CD14-positive monocyte (primary cell): Measurements from ENCODE around the gene NR3C1. TPM values are rescaled to one million over a fixed set of nuclear protein-coding genes. Genes with fewer than 3 reads are reported as not detected.
A peak's percentile ranks its signal among the peaks of the same experiment; 100 is the strongest.

Source experiments
- DNase-seq, 3 donors: peaks; one replicate each; pipeline ENCODE4 v3.0.0-alpha.2; 2011 to 2022
- H2AFZ ChIP-seq: 2 replicates; pipeline ENCODE4 v1.6.0; 2012; ENCODE audit warnings: mild to moderate bottlenecking, low read depth, low read length, inconsistent platforms; ENCODE audit not compliant: insufficient read depth, poor library complexity, severe bottlenecking
- H3K27ac ChIP-seq, 2 donors: 1 replicate in 1 of 2; 2 replicates in 1 of 2; pipeline ENCODE4 v1.5.1; 2012 to 2013; ENCODE audit warnings: low read length in 2 of 2, control low read depth in 1 of 2, inconsistent platforms in 1 of 2, low read depth in 1 of 2, mild to moderate bottlenecking in 1 of 2
- H3K27me3 ChIP-seq, 2 donors: one replicate each; pipeline versions ENCODE4 v1.6.0 to v1.6.1; 2011 to 2013; ENCODE audit warnings: low read length in 2 of 2; ENCODE audit not compliant: control insufficient read depth in 2 of 2, insufficient read depth in 2 of 2
- H3K36me3 ChIP-seq, 2 donors: replicated peaks in 1 of 2; 1 replicate in 1 of 2; 2 replicates in 1 of 2; pipeline versions ENCODE4 v1.5.1 to v1.6.1; 2012 to 2013; ENCODE audit warnings: low read length in 2 of 2, control low read depth in 1 of 2, inconsistent platforms in 1 of 2, mild to moderate bottlenecking in 1 of 2; ENCODE audit not compliant: insufficient read depth in 2 of 2, control insufficient read depth in 1 of 2
- H3K4me1 ChIP-seq, 2 donors: 1 replicate in 1 of 2; 2 replicates in 1 of 2; pipeline versions ENCODE4 v1.5.1 to v1.6.1; 2012 to 2013; ENCODE audit warnings: low read length in 2 of 2, control low read depth in 1 of 2, inconsistent platforms in 1 of 2, mild to moderate bottlenecking in 1 of 2, moderate library complexity in 1 of 2; ENCODE audit not compliant: insufficient read depth in 2 of 2, control insufficient read depth in 1 of 2
- H3K4me2 ChIP-seq: replicated peaks from 2 replicates; pipeline ENCODE3; 2012; ENCODE audit warnings: low read length, moderate library complexity, mild to moderate bottlenecking; ENCODE audit not compliant: poor library complexity, severe bottlenecking; ENCODE audit errors: extremely low read depth
- H3K4me3 ChIP-seq, 3 experiments: fragments of 200-600 bp in 1 of 3; sonication (generic) in 1 of 3; replicated peaks in 1 of 3; 1 replicate in 2 of 3; 2 replicates in 1 of 3; pipeline ENCODE4 v1.5.1; 2011 to 2013; ENCODE audit warnings: low read length in 3 of 3, mild to moderate bottlenecking in 3 of 3, control low read depth in 2 of 3, low read depth in 2 of 3, inconsistent platforms in 1 of 3, moderate library complexity in 1 of 3
- H3K79me2 ChIP-seq: 2 replicates; pipeline ENCODE4 v1.6.0; 2012; ENCODE audit warnings: mild to moderate bottlenecking, control low read depth, inconsistent platforms, low read length, moderate library complexity; ENCODE audit not compliant: insufficient read depth
- H3K9ac ChIP-seq: 2 replicates; pipeline ENCODE4 v1.6.0; 2017; ENCODE audit warnings: low read length, mild to moderate bottlenecking; ENCODE audit not compliant: insufficient read depth, poor library complexity, severe bottlenecking
- H3K9me3 ChIP-seq, 2 donors: replicated peaks in 1 of 2; 1 replicate in 1 of 2; 2 replicates in 1 of 2; pipeline versions ENCODE4 v1.5.1 to v1.6.1; 2012 to 2013; ENCODE audit warnings: low read length in 2 of 2, control low read depth in 1 of 2; ENCODE audit not compliant: control insufficient read depth in 1 of 2, insufficient read depth in 1 of 2
- H4K20me1 ChIP-seq: 2 replicates; pipeline ENCODE4 v1.6.0; 2012; ENCODE audit warnings: mild to moderate bottlenecking, low read length, control low read depth, moderate library complexity; ENCODE audit not compliant: insufficient read depth
- H3K27ac Mint-ChIP-seq, 7 donors: one replicate each; pipeline ENCODE4 v1.8.0; 2020; ENCODE audit warnings: mild to moderate bottlenecking in 7 of 7, mixed read lengths in 7 of 7, moderate library complexity in 6 of 7, inconsistent platforms in 2 of 7
- H3K27me3 Mint-ChIP-seq, 3 donors: one replicate each; pipeline ENCODE4 v1.8.0; 2021 to 2022; ENCODE audit warnings: low read depth in 3 of 3, mild to moderate bottlenecking in 3 of 3, mixed read lengths in 3 of 3, moderate library complexity in 3 of 3, inconsistent platforms in 1 of 3
- H3K36me3 Mint-ChIP-seq, 2 donors: one replicate each; pipeline ENCODE4 v1.8.0; 2020; ENCODE audit warnings: mixed read lengths in 2 of 2, inconsistent platforms in 1 of 2, mild to moderate bottlenecking in 1 of 2
- H3K4me1 Mint-ChIP-seq: one replicate; pipeline ENCODE4 v1.8.0; 2020; ENCODE audit warnings: mild to moderate bottlenecking, mixed read lengths
- H3K4me3 Mint-ChIP-seq, 2 donors: one replicate each; pipeline ENCODE4 v1.8.0; 2020; ENCODE audit warnings: mild to moderate bottlenecking in 2 of 2, mixed read lengths in 2 of 2, moderate library complexity in 1 of 2
- H3K9me3 Mint-ChIP-seq, 7 donors: one replicate each; pipeline ENCODE4 v1.8.0; 2020 to 2022; ENCODE audit warnings: mixed read lengths in 7 of 7, mild to moderate bottlenecking in 6 of 7, moderate library complexity in 6 of 7, inconsistent platforms in 2 of 7
- CTCF ChIP-seq: fragments of 200-600 bp; IDR thresholded peaks from one replicate; pipeline ENCODE4 v1.8.0; 2022; ENCODE audit warnings: antibody characterized with exemption, mild to moderate bottlenecking
- WGBS: methylation state at CpG from one replicate; pipeline ENCODE4 v1.1.5; 2013; ENCODE audit warnings: missing lambda C conversion rate; ENCODE audit not compliant: insufficient coverage; 5-methylcytosine and 5-hydroxymethylcytosine counted together
- intact Hi-C, 2 donors: fragments of 100-400 bp; cut with micrococcal nuclease; formaldehyde crosslinking; loops; one replicate each; pipeline versions ENCODE4 v1.15.0 to v1.15.1; 2023
- polyA plus RNA-seq, 3 donors: library from polyadenylated mRNA; depleted of rRNA in 1 of 3; unstranded in 2 of 3; stranded (reverse) in 1 of 3; fragments of 300-500 nt in 2 of 3; fragments of >200 nt in 1 of 3; fragmentation: Illumina TruSeq in 2 of 3; gene quantifications; 1 replicate in 2 of 3; 2 replicates in 1 of 3; pipeline ENCODE4 v1.2.3, GENCODE V29; 2012 to 2021

Gene NR3C1
- polyA plus RNA-seq, 3 donors: 25.4 to 82.8 (median 75.1) TPM

- Mint-ChIP-seq H3K27me3 (peaks cover 0 to 1% (median 0%) of the 10 kb centered on the region in 3 donors), H3K4me3 (no peak overlapping the region), H3K36me3 (peaks cover 14 to 16% of the 10 kb centered on the region in 2 donors), H3K4me1 (peaks cover 39% of the 10 kb centered on the region), H3K27ac (peak overlapping the region in 2 of 7 donors; percentile 34 to 56), H3K9me3 (no peaks in the 10 kb centered on the region)
- TF ChIP-seq CTCF: no peak
- Histone ChIP-seq H3K27ac (peak overlapping the region in 1 of 2 donors; percentile 38), H3K36me3 (peaks cover 0 to 13% of the 10 kb centered on the region in 2 donors), H4K20me1 (peaks cover 99% of the 10 kb centered on the region), H3K4me1 (peaks cover 13 to 15% of the 10 kb centered on the region in 2 donors), H3K4me2 (no peak overlapping the region), H3K9ac (no peak overlapping the region), H3K4me3 (no peak overlapping the region), H3K9me3 (no peaks in the 10 kb centered on the region), H2AFZ (no peak overlapping the region), H3K79me2 (peaks cover 100% of the 10 kb centered on the region), H3K27me3 (no peaks in the 10 kb centered on the region)
- DNase-seq: no peak
- intact Hi-C loops: no loop called here
- WGBS: 80% methylated on average over 1 of the region's 2 CpGs
Observed at GRCh38 chr5:143343042-143343441, 60.4 kb downstream of the NR3C1 start.

GRCh38 chr5:143342607-143343006 is 60.9 kb downstream of the NR3C1 start:
- Histone ChIP-seq H3K79me2 (peaks cover 100% of the 10 kb centered on the region), H4K20me1 (peaks cover 99% of the 10 kb centered on the region), H3K4me2 (no peak overlapping the region), H3K4me3 (no peak overlapping the region), H2AFZ (no peak overlapping the region), H3K9ac (no peak overlapping the region), H3K4me1 (peaks cover 9 to 11% of the 10 kb centered on the region in 2 donors), H3K9me3 (no peaks in the 10 kb centered on the region), H3K27ac (peak overlapping the region in 1 of 2 donors; percentile 38), H3K27me3 (no peaks in the 10 kb centered on the region), H3K36me3 (peaks cover 0 to 16% of the 10 kb centered on the region in 2 donors)
- Mint-ChIP-seq H3K4me3 (no peak overlapping the region), H3K4me1 (peaks cover 35% of the 10 kb centered on the region), H3K27ac (peak overlapping the region in 4 of 7 donors; percentile 7 to 64 (median 45)), H3K27me3 (peaks cover 0 to 1% (median 0%) of the 10 kb centered on the region in 3 donors), H3K9me3 (no peaks in the 10 kb centered on the region), H3K36me3 (peaks cover 14% of the 10 kb centered on the region in 2 donors)
- no peak for TF ChIP-seq CTCF
- 100% methylated on average over 3 of the region's 5 CpGs for WGBS
- no peak for DNase-seq
- intact Hi-C loops: no loop called here
